ENCODE measurements around the gene LSM14A.
"Not testable (repeated sequence)": the region's sequence is repeated elsewhere in the genome, so short reads cannot be mapped to it uniquely, and the experiment has no call there.

Gene LSM14A

GRCh38 chr19:34201133-34201532 lies 28.8 kb downstream of the LSM14A start:
- DNase-seq (ENCODE audit: extremely low read depth, low read depth), result no peak
- TF ChIP-seq CTCF (IDR thresholded peaks at IDR 0.05; ENCODE audit: low read depth, low read length), result no peak

DNA sequence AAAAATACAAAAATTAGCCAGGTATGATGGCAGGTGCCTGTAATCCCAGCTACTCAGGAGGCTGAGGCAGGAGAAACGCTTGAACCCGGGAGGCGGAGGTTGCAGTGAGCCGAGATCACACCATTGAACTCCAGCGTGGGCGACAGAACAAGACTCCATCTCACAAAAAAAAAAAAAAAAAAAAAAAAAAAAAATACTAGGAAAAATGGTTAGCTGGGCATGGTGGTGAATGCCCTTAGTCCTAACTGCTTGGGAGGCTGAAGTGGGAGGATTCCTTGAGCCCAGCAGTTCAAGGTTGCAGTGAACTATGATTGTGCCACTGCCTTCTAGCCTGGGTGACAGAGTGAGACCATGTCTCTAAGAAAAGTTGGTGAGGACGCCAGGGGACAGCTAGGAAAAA lies 33.0 kb downstream of the LSM14A start:
- DNase-seq (ENCODE audit: extremely low read depth, low read depth), result not testable (repeated sequence)

- no peak for DNase-seq (ENCODE audit: extremely low read depth, low read depth)
- TF ChIP-seq CTCF (IDR thresholded peaks at IDR 0.05; ENCODE audit: low read depth, low read length), result no peak
These were observed 36.1 kb downstream of the LSM14A start for GRCh38 chr19:34208291-34208884.

GRCh38 chr19:34209726-34210125 lies 37.4 kb downstream of the LSM14A start:
- no peak for DNase-seq (ENCODE audit: extremely low read depth, low read depth)

DNA sequence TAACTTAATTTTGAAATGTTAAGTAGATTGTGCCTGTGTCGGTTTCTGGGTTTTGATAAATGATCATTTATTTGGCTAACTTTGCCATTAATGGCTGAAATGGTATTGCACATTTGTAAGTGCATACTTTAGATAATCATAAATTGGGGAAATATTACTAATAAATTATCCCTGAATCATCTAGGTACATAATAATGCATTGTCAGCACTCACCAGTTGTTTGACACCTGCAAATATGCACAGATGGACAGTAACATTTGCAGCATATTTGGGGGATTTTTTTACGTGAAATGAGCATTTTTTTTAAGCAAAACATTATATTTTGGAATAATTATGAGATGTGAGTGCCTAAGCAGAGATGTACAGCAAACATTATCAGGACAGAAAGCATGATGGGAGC lies 41.0 kb downstream of the LSM14A start:
- TF ChIP-seq CTCF (IDR thresholded peaks at IDR 0.05; ENCODE audit: low read depth, low read length), result no peak
- no peak for DNase-seq (ENCODE audit: extremely low read depth, low read depth)

More at GRCh38 chr19:34209726-34210125, 37.4 kb downstream of the LSM14A start:
- TF ChIP-seq CTCF (IDR thresholded peaks at IDR 0.05; ENCODE audit: low read depth, low read length), result no peak

DNA sequence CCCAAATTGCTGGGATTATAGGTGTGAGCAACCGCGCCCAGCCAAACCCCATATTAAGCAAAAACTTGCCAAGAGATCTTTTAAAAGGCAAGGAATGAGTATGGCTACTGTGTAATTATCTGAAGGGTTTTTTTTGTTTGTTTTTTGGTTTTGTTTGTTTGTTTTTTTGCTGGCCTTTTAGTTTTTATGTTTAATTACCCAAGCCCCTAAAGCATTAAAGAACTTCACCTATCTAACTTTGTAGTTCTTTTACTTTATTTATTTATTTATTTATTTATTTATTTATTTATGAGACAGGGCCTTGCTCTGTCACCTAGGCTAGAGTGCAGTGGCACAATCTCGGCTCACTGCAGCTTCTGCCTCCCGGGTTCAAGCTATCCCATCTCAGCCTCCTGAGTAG lies 41.7 kb downstream of the LSM14A start:
- DNase-seq (ENCODE audit: extremely low read depth, low read depth), result no peak
- no peak for TF ChIP-seq CTCF (IDR thresholded peaks at IDR 0.05; ENCODE audit: low read depth, low read length)

GRCh38 chr19:34215006-34215665 lies 42.8 kb downstream of the LSM14A start:
- TF ChIP-seq CTCF (IDR thresholded peaks at IDR 0.05; ENCODE audit: low read depth, low read length), result no peak
- DNase-seq (ENCODE audit: extremely low read depth, low read depth), result no peak

DNA sequence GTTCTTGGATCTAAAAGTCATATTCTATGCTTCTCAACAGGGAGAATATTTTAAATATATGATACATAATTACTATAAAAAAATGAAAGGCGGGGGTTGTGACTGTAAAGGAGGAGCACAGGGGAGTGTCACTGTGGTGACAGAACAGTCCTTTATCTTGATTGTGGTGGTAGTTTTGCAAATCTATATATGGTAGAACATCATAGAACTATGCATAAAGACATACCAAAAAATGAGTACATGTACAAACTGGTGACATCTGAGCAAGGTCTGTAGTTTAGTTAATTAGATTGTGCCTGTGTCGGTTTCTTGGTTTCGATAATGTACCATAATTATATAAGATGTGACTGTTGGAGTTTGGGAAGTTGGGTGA lies 43.3 kb downstream of the LSM14A start:
- no peak for TF ChIP-seq CTCF (IDR thresholded peaks at IDR 0.05; ENCODE audit: low read depth, low read length)
- DNase-seq (ENCODE audit: extremely low read depth, low read depth), result no peak

- not testable (repeated sequence) for DNase-seq (ENCODE audit: extremely low read depth, low read depth)
These were observed 44.5 kb downstream of the LSM14A start for GRCh38 chr19:34216745-34217219.
